HG03342 (cell line): ENCODE measurements around the gene NELFB.

Experiments used
- ATAC-seq: cut with Tn5 transposase; IDR thresholded peaks from one replicate; pipeline ENCODE4 v1.9.1; 2021; ENCODE audit warnings: mild to moderate bottlenecking, moderate library complexity; ENCODE audit not compliant: unreplicated experiment

Gene NELFB

DNA sequence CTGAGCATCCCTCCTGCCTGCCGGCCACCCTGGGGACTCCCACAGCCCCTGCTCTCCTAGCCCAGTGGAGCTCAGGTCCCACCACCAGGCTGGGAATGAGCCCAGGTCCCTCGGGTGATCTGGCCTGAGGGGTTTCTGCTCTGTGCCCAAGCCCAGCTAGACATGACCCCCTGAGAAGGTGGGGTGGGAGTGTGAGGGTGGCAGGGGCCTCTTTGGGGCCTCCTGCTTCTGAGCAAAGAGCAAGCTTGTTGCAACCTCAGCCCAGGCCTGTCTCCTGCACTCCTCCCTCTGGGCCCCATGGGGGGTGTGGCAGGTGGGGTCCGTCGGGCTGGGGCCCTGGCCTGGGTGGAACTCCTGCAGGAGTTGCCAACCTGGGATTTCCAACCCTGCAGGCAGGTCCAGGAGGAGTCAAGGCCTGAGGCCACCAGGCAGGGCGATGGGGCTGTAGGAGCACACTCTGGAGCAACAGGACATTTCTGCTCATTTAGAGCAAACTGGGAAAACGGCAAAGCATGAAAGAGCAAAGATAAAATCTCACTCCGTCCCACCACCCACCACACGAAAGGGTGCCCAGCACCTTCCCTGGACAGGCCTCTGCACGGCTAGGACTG is 58.3 kb downstream of the NELFB start:
- no peak for ATAC-seq

DNA sequence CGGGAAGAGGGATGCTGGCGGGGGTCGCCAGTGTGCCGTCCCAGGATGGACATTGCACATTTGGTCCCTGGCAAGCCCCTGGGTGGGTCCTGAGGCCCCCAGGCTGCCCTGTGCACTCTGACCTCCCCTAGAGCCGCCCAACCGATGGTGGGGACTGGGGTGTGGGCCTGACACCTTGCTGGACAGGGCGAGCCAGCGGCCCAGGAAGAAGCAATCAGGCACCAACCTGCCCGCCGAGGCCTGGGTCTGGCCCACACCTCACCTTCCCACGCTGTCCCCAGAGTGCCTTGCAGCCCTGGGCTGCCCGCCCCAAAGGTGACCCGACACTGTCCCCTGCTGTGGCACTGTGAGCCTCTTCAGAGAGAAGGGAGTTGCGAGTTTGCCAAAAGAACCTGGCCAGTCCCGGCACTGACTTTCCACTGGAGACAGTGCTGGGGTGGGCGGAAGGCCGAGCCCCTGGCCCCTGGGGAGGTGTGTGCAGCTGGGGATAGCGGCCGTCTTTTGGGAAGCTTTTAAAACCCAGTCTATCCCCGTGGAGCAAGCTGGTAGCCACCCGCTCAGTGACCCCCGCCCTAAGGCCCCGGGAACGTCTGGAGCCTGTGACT is 58.9 kb downstream of the NELFB start:
- ATAC-seq = no peak

DNA sequence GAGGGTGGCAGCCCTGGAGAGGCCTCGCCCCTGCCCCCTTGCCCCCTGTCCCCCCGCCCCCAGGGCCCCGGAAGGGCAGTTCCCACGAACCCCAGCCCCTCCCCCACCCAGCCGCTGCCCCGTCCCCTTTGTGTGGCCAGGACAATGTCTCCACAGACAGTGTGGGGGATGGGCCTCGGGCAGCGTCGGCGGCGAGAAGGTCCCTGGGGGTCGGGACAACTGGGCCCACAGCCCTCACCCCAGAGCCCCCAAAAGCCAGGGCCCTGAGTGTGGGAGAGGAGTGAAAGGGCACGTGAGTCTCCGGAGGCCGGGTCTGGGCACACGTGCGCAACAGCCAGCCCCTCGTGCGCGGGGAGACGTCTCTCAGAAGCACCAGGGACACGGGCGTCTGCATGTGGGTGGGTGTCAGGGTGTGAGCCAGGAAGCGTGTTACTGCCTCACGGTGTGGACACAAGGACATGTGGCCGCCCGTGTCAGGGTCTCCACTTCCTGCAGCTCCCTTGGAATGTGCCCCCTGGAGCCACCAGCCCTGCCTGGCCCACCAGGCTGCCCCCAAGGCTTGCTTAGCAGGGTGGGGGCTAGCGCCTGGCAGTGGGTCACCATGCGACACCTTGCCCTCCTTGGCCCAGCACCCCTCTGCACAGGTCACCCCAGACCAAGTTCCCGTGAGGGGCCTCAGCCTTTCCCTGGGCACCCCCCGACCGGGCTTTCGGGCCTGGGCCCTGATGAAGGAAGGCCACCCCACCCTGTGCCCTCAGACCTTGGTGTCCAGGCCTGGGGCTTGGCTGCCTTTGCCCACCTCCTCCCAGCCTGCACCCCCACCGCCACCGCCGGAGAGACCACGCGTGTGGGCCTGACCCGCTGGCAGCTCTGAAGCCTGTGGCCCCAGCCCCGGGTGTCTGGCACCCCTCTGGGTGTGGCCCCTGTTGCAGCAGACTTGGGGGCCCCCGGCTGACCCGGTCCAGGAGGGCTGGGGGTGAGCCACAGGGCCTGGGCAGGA is 59.7 kb downstream of the NELFB start:
- no peak for ATAC-seq

DNA sequence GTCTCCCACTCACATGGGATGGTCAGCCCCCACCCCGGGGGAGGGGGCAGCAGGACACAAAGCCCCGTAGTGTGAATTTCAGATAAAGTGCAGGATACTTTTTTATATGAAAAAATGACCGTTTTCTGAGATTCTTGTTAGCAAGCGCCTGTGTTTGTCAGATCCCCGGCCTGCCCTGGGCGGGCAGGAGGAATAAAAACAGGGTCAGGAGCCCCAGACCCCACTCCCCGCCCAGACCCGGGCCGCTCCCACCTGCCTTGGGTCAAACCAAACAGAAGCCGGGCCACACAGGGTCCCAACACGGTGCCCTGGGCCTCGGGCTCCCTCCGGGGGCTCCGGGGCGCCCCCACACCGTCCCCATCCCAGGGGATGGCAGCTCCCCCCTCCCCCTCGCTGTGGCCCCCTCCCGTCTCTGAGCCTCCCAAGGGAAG is 60.5 kb downstream of the NELFB start:
- ATAC-seq = no peak

DNA sequence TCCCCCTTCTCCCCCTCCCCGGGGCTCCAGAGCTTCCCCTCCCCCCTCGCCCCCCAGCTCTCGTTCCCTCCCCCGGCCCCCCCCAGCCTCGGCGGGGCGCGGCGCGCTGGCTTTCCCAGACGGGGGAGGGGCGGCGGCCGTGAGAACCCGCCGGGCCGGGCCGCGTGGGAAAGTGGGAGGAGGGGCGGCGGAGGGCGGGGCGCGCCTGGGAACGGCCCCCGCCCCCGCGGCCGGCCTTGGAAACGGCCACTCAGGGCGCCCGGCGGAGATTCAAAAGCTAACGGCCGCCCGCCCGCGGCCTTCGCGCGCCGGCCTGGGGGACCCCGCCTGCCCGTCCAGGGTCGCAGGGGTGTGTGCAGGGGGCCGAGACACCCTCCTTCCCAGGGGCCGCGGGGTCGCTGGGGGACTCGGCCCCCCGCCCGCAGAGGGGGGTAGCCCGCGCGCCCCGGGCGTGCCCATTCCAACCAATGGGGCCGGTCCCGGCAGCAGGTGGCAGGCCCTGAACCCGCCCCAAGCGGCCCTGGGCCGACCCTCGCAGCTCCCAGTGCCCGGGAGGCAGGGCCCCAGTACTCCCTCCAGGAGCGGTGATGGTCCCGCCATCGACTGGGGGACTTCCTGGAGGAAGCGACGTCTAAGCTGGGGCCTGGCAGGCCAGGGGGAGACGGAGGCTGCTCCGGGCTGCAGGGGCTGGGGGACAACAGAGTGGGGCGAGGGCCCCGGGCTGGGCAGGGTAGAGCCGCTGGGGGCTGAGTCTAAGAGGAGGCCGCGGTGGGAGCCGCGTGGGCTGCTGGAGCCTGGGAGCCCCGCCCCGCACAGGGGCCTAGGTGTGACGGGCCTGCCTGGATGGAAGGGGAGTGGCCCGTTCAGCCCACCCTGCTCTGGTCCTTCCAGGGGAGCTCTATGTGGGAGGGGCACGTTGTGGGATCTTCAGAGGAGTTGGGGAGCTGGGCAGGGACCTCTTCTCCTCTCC is 61.2 kb downstream of the NELFB start:
- ATAC-seq = no peak

DNA sequence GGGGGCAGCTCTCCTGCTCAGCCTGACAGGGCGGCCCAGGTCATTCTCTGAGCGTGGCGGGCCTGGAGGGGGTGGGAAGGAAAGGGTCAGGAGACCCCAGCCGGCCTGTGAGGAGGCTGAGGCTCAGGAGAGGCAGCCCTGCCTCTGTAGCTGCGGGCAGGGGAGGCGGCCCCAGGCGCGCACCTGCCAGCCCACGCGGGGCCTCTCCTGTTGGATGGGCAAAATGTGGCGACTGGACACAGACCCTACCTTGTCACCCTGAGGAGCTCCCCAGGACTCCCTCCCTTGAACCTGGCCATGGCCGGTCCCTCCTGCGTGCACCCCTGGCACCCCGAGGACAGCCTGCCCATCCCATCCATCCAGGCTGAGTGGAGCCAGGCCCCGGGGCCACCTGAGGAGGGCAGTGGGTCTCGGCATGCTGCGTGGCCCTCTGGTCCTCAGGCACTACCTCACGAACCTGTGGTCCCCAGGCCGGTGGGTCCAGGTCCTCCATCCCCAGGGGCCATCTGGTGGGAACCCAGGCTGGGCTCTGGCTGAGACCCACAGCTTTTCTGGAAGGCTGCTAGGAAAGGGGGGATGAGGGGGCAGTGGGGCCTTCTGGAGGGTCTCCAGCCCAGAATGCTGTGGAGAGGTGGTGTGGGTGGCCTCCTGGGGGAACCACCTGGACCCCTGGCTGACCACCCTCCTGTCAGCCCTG is 62.0 kb downstream of the NELFB start:
- ATAC-seq = no peak

DNA sequence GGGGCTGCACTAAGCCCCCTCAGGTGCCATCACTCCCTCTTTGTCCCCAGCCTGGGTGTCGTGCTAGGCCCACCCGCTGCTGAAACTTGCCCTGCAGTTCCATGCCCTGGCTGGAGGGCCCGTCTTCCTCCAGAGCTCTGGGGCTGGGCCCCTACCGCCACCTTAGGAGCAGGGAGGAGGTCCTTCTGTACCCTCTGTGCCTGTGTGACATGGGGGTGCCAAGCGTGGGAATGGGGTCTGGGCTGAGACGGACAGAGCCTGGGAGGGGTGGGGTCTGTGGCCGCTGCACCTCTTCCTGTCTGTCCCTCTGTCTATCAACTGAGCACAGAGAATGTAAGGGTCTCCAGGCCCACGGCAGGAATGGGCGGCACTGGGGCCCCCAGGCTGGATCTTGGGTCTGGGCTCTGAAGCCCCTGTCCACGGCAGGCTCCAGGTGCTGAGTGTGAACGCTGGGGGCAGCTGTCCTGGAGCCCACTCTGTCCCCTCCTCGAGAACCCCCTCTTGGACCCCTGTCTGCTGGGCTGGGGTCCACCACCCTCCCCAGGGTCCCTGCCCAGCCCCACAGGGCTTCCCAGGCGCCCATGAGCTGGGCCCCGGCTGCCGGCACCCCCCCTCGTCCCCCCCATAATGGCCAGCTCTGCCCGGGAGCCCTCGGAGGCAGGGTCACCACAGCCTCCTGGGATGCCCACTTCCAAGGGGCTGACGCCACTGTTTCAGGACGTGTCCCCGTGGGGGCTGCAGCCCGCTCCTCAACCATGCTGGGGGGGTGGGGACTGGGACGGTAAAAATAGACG is 62.8 kb downstream of the NELFB start:
- ATAC-seq = no peak

DNA sequence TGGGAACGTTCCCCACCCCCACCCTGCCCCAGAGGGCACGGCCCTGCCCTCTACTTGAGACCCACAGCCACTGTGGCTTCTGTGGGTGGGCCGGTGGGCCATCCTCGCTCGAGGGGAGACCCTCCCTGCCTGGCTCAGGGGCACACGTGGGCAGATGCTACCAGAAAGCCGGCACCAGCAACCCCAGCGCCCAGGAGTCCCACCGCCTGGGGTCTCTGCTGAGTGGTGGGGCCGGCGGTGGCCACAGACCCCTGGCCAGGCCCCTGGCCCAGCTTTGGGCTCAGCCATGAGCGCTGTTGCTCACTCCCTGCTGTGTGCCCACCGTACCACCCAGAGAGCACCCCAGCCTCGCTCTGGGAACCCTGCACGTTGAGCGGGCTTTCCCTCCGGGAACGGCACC is 63.5 kb downstream of the NELFB start:
- no peak for ATAC-seq

DNA sequence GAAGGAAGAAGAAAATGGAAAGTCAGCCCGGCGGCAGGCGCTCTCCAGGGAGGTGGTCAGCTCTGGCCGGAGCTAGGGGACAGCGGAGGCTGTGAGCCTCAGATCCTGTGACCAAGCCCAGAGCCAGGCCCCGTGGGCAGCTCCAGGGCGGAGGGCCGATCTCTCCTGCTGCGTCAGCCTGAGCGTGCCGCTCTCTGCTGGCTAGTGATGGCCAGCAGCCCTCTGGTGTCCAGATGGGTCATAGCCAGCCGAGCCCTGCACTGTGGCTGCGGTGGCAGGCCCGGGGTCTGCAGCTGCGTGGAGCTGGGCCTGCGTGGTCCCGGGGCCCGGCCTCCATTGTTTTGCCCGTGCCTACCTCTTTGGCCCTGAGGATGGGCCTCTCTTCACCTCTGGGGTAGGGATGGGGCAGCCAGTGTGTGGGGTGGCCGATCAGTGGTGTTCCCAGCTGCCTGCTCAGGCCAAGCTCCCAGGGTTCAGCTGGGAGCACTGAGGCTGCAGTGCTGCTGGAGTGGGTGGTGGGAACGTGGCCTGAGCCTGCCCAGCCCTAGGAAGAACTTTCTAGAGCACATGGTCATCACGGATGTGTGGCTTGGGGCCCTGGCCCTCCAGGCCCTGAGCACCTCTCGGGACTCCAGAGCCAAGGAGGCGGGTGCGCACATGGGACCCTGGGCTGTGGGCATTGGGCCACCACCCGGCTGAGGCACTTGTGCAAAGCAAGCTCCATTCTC is 64.0 kb downstream of the NELFB start:
- no peak for ATAC-seq

DNA sequence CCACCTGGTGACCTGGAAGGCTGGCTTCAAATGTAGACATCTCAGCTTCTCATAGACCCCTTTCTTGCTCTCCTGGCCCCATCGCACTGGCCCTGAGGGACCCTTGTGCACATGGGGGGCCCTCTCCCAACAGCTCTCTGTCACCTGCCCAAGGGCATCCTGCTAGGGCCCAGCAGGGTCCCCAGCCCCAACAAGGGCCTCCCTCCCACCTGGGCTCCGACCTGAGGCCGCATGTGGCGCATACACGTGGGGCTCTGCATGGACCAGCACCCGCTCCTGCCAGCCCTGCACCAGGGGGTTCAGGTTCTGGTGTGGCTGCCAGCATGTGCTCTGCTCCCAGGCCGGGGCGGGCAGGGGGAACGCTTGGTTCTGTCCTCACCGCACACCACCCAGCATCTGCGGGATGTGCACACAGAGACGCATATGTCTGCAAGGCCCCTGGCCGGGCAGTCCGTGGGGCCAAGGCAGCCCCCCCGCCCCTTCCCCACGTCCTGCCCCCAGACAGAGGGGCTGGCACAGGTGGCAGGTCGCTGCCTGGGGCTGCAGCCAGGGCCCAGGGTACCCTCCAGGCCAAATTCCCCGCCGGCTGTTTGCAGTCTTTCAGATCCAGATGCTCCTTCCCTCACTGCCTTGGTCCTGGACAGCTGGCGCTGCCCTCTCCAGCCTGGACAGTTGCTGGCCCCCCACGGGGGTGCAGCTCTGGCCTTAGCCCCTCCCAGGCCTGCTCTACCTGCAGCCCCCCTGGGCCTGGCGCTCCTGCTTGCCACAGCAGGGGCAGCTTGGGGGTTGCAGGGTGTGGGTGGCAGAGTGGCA is 64.8 kb downstream of the NELFB start:
- no peak for ATAC-seq

DNA sequence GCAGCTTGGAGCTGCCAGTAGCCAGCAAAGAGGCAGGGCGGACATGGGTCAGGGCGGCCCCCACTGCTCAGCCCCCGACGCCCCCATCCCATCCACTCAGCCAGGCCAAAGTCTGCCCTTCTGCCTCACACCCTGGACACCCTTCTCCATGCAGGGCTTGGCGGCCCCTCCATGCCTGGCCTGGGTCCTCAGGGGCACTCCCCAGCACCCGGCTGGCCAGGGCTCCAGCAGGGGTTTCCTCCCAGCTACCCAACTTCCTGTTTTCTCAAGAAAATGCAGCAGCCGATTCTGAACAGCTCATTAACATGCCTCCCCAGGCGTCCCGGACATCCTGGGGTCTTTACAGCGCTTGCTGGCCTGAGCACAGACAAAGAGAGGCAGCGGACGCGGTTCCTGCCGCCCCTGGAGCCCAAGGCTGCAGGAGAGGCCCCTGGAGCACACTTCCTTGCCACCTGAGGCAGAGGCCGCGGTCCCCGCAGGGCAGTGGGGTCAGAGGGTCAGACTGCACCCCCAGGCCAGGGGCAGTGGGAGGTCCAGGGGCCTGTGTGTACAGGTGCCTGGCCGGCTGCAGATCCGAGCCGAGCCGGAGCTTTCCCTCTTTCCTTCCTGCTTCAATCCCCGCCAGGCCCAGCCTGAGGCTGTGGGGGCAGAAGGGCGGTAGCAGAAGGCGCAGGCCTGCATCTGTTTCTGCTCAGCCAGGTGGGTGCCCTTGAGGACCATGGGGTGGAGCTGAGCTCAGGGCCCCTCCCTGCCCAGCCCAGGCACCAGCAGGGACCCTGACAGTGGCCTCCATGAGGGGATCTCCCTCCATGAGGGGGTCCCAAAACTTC is 65.6 kb downstream of the NELFB start:
- no peak for ATAC-seq

DNA sequence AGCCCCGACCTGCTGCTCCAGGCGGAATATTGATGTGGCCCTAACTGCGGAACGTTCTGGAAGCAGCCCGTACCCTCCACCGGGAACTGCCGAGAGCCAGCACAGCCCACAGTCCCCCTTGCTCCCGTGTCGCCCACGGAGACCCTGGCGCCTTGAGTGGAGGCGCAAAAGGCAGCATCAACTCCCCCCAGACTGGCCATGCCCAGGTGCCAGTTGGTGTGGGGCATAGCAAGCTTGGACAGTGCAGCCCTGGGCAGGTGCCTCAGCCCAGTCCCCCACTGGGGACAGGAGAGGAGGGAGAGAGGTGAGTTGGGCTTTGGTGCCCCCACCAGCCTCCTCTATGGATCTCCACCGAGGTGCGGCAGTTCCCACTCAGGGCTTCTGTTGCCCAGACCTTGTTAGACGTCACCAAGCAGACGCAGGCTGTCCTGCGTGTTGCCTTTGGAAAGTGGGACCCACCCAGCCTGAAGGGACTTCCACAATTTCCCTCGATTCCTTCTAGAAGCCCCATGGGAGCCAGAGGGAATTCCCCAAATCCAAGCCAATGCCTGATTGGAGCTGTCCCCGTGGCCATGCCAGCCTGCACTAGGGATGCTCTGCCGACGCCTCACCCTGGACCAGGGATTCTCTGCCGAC is 66.7 kb downstream of the NELFB start:
- ATAC-seq = no peak
